Fibroblast of peridontal ligament (primary cell): ENCODE measurements around the gene USP32.
"Not testable (repeated sequence)": the region's sequence is repeated elsewhere in the genome, so short reads cannot be mapped to it uniquely, and the experiment has no call there.

Experiments used
- DNase-seq: peaks from one replicate; pipeline ENCODE4 v3.0.0-alpha.2; 2010; ENCODE audit errors: extremely low read depth

USP32 gene

DNA sequence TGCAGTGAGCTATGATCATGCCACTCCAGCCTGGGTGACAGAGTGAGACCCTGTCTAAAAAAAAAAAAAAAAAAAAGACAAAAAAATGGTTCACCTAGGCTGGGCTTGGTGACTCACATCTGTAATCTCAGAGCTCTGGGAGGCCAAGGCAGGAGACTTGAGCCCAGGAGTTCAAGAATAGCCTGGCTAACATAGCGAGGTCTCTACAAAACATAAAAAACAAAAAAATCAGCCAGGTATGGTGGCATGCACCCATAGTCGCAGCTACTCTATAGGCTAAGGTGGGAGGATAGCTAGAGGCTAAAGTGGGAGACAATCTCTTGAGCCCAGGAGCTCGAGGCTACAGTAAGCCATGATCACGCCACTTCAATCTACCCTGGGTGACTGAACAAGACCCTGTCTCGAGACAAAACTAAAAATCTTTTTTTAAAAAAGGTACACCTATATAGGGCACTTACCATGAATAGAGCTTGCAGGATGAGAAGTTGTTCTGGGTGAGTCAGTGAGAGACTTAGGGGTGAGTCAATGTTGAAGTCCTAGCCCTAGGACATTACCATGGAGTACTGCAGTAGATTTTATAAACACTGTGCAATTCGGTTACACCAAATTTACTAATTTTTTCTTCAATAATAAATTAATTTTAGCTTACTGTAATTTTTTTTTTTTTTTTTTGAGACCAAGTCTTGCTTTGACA lies 19.0 kb downstream of the USP32 start:
- peak; percentile 65 for DNase-seq

DNA sequence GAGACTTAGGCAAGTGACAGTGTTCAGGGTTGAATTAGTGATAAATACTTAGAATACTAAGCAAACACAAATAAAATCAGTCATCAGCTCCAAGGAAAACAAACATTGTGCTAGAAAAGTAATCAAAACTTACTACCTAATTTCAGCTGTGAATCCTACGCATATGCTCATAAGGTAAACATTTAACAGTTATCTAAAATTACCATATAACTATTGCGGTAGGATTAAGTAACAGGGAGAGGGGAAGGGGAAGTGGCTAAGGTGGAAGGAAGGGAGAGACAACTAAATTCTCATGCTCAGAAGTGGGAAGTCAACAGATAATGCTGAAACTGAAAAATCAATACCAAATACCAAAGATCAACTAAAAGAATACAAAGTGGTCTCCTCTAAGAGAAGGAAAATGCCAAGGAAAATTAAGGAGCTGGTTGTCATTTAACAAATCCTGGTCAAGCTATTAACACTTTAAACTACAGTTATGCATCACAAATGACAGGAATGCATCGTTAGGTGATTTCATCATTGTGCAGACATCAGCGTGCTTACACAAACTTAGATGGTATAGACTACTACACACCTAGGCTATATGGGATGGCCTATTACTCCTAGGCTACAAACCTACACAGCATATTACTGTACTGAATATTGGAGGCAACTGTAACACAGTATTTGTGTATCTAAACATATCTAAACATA lies 20.0 kb downstream of the USP32 start:
- DNase-seq = no peak

- no peak for DNase-seq
Observed at GRCh38 chr17:60371416-60371815, 20.5 kb downstream of the USP32 start.

- no peak for DNase-seq
Observed at GRCh38 chr17:60369727-60370126, 22.2 kb downstream of the USP32 start.

DNA sequence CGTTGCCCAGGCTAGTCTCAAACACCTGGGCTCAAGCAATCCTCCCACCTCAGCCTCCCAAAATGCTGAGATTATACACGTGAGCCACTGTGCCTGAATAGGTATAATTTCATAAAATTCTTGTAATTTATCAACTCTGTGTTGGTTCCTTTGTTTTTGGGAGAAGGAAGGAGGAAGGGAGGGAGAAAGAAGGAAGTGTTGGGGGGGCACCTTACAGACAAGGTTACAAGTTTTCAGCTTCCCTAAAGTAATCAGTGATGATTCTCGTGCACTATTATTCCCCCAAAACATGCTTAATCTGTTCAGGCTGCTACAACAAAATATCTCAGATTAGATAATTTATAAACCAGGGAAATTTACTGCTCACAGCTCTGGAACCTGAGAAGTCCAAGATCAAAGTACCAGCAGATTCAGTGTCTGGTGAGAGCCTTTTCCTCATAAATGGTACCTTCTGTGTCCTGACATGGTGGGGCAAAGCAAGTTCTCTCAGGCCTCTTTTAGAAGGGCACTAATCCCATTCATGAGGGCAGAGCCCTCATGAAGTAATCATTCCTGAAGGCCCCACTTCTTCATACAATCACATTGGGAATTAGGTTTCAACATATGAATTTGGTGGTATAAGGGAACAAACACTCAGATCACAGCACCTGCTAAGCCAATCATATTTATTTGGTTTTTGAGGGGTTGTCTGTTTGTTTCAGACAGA lies 28.1 kb downstream of the USP32 start:
- DNase-seq = no peak

DNA sequence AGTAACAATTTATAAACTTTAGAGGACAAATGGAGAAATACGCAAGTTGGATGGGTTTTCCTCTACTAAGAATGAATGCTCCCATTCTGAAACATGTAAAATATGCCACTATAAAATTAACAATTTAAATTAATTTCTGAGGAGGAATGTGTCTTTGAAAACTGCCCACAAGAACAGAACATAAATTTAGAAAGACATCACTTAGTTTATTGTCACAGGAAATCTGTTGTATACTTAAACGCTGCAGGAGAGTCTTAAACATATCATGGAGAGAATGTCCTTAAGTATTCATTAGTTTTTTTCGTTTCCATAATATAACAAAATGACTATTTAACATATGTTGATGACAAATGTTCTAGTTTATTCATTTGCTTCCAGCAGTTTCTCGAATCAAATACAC lies 29.6 kb downstream of the USP32 start:
- no peak for DNase-seq

- no peak for DNase-seq
Observed at GRCh38 chr17:60361889-60362288, 30.0 kb downstream of the USP32 start.

DNA sequence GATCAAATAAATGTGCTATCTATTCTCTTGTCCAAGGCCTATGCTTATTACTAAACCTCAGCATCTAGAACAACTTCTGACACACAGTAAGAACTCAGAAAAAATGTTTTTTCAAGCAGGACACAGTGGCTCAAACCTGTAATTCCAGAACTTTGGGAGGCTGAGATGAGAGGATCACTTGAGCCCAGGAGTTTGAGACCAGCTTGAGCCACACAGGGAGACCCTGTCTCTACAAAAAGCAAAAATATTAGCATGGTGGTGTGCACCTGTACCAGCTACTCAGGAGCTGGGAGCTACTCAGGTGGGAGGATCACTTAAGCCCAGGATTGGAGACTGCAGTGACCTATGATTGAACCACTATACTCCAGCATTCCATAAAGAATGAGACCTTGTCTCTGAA lies 32.5 kb downstream of the USP32 start:
- DNase-seq = no peak

GRCh38 chr17:60358606-60359225 lies 33.2 kb downstream of the USP32 start:
- DNase-seq = no peak

DNA sequence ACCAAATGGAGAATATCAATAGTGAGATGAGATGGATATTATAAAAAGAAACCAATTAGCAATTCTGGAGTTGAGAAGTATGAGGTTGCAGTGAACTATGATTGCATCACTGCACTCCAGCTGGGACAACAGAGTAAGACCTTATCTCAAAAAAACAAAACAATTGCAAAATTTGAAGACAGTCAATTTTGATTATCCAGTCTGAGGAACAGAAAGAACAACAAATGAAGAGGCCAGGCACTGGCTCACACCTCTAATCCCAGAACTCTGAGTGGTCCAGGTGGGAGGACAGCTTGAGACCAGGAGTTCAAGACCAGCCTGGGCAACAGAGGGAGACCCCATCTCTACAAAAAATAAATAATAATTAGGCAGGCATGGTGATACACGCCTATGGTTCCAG lies 35.0 kb downstream of the USP32 start:
- DNase-seq = peak; percentile 47

GRCh38 chr17:60355663-60356594 lies 36.0 kb downstream of the USP32 start:
- DNase-seq = no peak

DNA sequence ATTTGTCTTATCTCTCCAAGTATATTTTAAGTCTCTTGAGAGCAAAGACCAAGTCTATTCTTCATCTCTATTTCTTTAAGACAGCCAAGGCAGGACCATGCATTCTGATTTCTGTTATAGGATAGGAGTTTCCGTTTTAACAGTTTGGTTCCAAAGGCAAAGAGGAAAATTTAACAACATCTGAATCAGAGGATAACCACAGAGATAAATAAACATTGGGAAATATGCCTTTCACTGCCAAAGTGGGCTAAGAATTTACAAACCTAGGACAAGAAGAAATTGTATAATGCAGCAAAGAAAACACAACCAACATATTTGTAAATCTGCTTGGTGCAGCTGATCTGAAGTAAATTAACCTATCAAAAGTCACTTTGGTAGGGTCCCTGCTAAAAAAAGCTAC lies 37.7 kb downstream of the USP32 start:
- DNase-seq = peak; percentile 95

GRCh38 chr17:60353773-60354172 lies 38.2 kb downstream of the USP32 start:
- DNase-seq = no peak

DNA sequence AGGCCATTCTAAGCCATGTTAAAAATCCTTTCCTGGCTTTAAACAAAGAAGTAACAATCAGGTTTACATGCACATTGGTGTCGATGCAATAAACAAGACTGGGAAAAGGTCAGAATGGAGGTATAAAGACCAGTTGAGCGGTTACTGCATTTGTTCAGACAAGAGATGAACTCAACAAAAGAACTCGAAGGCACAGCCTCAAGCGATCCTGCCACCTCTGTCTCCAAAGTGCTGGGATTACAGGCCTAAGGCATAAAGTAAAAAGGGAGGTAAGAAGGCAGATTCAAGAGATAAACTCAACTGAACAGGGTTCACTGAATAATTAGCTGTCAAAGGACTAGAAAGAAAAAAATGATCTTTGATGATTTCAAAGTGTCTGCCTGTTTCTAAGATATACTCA lies 39.4 kb downstream of the USP32 start:
- DNase-seq = no peak

DNA sequence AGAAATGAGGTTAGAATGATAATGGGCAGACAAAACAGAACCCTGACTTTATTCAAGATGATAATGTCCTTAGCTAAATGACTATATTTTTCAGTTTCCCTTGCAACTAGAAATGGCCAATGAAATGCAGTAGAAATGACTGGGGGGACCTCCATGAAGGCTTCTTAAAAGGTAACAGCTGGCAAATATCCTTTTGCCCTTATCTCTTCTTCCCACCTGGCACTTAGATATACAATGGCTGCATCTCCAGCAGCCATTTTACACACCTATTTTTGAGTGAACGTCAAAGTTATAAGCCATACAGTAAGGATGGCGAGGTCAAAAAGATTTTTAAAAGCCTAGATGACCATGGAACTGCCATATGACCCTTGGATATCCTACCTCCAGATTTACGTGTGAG lies 39.9 kb downstream of the USP32 start:
- no peak for DNase-seq

GRCh38 chr17:60351012-60351695 lies 40.8 kb downstream of the USP32 start:
- no peak for DNase-seq

- DNase-seq = no peak
Observed at GRCh38 chr17:60348616-60349015, 43.3 kb downstream of the USP32 start.

GRCh38 chr17:60345233-60345632 lies 46.7 kb downstream of the USP32 start:
- no peak for DNase-seq

- DNase-seq = not testable (repeated sequence)
Observed at GRCh38 chr17:60342492-60342891, 49.4 kb downstream of the USP32 start.

GRCh38 chr17:60335289-60335688 lies 56.6 kb downstream of the USP32 start:
- DNase-seq = no peak

DNA sequence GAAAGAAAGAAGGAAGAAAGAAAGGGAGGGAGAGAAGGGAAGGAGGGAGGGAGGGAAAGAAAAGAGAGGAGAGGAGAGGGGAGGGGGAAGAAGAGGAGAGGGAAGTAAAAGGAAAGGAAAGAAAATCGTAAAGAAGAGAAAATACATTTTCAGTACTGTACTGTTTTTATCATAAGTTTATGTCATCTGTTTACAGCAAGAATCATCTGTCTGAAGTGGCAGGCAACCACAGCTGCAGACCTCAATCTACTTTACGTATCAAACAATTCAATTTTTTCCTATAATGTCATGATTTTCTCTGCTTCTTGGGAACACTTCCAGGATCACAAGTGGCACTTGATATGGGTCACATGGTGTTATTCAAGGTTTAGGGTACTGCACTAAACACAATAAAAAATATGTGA lies 58.3 kb downstream of the USP32 start:
- peak; percentile 53 for DNase-seq
